ENCODE measurements around the gene CALN1. TPM values are rescaled to one million over a fixed set of nuclear protein-coding genes. Genes with fewer than 3 reads are reported as not detected.

CALN1 gene
- total and polyA plus RNA-seq, 4 donors, result 0.14 to 0.84 (median 0.24) TPM

GRCh38 chr7:71780282-71780681, 631.9 kb downstream of the CALN1 start:
- H3K9me3 ChIP-seq (ENCODE audit: control insufficient read depth in 4 of 4, low read length in 3 of 4), result no peaks in the 10 kb centered on the region
- H3K4me1 ChIP-seq (ENCODE audit: control insufficient read depth in 4 of 4, insufficient read depth in 4 of 4, low read length in 3 of 4), result no peaks in the 10 kb centered on the region
- DNase-seq (ENCODE audit: low spot score), result no peak
- no peak overlapping the region for H3K4me3 ChIP-seq (ENCODE audit: low read depth in 1 of 3, low read length in 3 of 3)
- 42% methylated on average over 7 of the region's 7 CpGs for WGBS
- H3K27ac ChIP-seq (ENCODE audit: low read depth in 1 of 2, low read length in 2 of 2), result no peak overlapping the region
- H3K9ac ChIP-seq (ENCODE audit: low read depth in 1 of 2, low read length in 2 of 2), result no peak overlapping the region
- H3K27me3 ChIP-seq (ENCODE audit: control insufficient read depth in 4 of 4, insufficient read depth in 4 of 4, low read length in 3 of 4), result peaks cover 0 to 8% (median 0%) of the 10 kb centered on the region in 4 donors
- no peak for TF ChIP-seq RXRA (IDR thresholded peaks at IDR 0.05)
- no peak for TF ChIP-seq ATF3 (IDR thresholded peaks at IDR 0.05)
- no peak for TF ChIP-seq EGR1 (IDR thresholded peaks at IDR 0.05; ENCODE audit: low read depth in 2 of 2)
- no peak for TF ChIP-seq RAD21 (IDR thresholded peaks at IDR 0.05)
- no peak for TF ChIP-seq NR2F2 (IDR thresholded peaks at IDR 0.05)
- TF ChIP-seq YY1 (IDR thresholded peaks at IDR 0.05), result no peak
- no peak for TF ChIP-seq GABPA (IDR thresholded peaks at IDR 0.05 in 1 of 2, conservative IDR thresholded peaks at IDR 0.05 in 1 of 2)
- no peak for TF ChIP-seq HNF4G (IDR thresholded peaks at IDR 0.05)
- TF ChIP-seq JUND (IDR thresholded peaks at IDR 0.05), result no peak
- TF ChIP-seq ZBTB33 (IDR thresholded peaks at IDR 0.05), result no peak
- no peak for TF ChIP-seq REST (IDR thresholded peaks at IDR 0.05)
- no peak for TF ChIP-seq MAX (IDR thresholded peaks at IDR 0.05)
- no peaks in the 10 kb centered on the region for H3K36me3 ChIP-seq (ENCODE audit: control insufficient read depth in 4 of 4, insufficient read depth in 3 of 4, low read depth in 1 of 4, low read length in 3 of 4)

GRCh38 chr7:71777278-71777677, 634.9 kb downstream of the CALN1 start:
- 88% methylated on average over 8 of the region's 8 CpGs for WGBS
- H3K9me3 ChIP-seq (ENCODE audit: control insufficient read depth in 4 of 4, low read length in 3 of 4), result no peaks in the 10 kb centered on the region
- TF ChIP-seq REST (IDR thresholded peaks at IDR 0.05) (no peak), RAD21 (IDR thresholded peaks at IDR 0.05) (no peak), ATF3 (IDR thresholded peaks at IDR 0.05) (no peak), HNF4A (conservative IDR thresholded peaks at IDR 0.05) (no peak), JUND (IDR thresholded peaks at IDR 0.05) (no peak)
- no peak overlapping the region for H3K9ac ChIP-seq (ENCODE audit: low read depth in 1 of 2, low read length in 2 of 2)
- H3K36me3 ChIP-seq (ENCODE audit: control insufficient read depth in 4 of 4, insufficient read depth in 3 of 4, low read depth in 1 of 4, low read length in 3 of 4), result no peaks in the 10 kb centered on the region
- H3K4me1 ChIP-seq (ENCODE audit: control insufficient read depth in 4 of 4, insufficient read depth in 4 of 4, low read length in 3 of 4), result no peaks in the 10 kb centered on the region
- DNase-seq (ENCODE audit: low spot score), result no peak
- peaks cover 0 to 6% (median 0%) of the 10 kb centered on the region in 4 donors for H3K27me3 ChIP-seq (ENCODE audit: control insufficient read depth in 4 of 4, insufficient read depth in 4 of 4, low read length in 3 of 4)
- H3K4me3 ChIP-seq (ENCODE audit: low read depth in 1 of 3, low read length in 3 of 3), result no peak overlapping the region
- H3K27ac ChIP-seq (ENCODE audit: low read depth in 1 of 2, low read length in 2 of 2), result no peak overlapping the region

Data from liver (tissue), 9 donors.